NCI-H82 (cell line): ENCODE data around the gene RALGAPA2.

ENCODE experiments used
- DNase-seq: peaks from one replicate; lab custom pipeline; 2025; lab: John Stamatoyannopoulos, UW

The RALGAPA2 gene

DNA sequence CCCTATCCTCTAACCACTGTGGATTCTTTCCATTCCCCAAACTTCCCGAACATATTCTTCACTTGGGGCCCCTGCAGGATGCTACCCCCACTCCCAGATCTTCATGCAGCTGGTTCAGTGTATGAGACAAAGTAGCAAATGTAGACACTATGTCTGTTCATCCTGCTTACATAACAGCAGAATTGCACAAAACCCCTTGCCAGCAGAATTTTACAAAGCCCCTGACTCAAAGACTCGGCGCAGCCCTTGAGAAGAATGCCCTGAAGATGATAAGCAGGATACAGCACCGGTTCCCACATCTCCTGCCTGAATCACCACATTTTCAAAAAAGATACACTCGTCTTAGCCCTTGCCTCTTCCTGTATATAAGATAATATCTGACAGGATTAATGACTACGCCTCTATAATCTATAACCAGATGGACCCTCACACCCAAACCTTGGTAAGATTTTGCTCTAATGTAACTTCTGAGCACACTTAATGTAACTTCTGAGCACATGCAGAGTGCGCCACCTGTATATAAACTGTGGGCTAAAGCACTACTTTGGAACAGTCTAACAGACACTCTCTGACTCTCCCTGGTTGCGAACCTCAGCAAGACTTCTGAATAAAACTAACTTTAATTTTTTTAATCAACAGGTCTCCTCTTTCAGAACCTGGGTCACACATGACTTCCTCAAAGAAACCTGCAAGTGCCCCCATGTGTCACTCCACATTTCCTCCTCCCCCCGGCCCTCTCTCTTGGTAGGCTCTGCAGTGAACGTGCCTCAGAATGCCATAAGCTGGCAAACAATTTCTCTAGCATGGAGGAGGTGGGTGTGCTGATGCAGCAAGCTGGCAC is 28.7 kb downstream of the RALGAPA2 start:
- no peak for DNase-seq

DNA sequence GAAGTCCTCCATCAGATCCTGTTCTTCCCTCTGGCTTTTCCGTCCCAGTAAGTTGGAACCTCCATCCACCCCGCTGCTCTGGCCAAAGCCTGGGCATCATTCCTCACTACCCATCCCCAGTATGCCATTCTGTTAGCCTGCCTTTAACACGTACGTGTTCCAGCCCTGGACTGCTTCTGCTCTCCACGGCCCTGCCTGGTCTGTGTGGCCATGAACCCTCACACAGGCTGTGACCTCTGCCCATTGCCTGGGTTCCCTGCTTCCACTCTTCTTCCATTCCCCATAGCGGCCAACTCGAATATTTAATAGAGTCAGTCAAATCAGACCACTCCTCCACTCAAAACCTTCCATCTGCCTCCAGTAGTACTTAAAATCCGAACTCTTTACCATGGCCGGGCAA is 29.4 kb downstream of the RALGAPA2 start:
- no peak for DNase-seq

DNA sequence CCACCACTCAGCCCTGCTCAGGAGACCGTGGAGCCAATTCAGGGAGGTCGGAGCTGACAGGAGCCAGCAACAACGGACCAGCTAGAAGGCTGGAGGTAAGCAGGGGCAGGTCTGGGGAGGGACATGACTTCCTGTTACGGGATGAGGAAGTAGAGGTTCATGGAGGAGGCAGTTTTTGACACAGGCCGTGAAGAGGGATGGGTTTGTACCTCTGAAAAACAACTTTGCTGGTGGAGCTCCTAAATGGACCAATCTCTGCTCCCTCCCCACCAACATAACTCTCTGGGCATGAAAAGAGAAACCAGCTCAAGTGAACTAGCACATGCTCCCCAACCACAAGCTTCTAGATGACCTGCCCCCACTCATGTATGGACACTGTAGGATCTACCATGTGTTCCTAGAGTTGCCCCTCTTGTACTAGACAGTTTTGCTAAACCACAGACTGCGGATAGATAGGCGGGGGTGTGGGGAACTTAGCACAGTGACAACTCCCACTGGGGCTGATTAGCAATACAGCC is 31.4 kb downstream of the RALGAPA2 start:
- DNase-seq, result no peak

DNA sequence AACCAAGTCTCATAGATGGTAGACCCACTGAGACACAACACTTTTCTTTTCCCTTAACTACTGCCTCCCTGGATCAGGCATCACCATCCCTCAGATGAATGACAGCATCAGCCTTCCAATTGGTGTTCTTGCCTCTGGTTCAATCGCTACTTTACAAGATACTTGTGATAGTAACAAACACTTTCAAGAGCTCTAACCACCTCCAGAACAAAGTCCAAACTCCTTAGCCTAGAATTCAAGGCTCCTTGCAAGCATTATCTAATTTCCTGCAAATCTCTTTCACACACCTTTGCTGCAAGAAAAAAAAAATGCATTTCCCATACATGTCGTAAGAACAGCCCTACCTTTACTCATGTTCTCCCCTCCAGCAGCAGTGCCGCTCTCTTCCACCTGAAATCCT is 33.1 kb downstream of the RALGAPA2 start:
- no peak for DNase-seq

DNA sequence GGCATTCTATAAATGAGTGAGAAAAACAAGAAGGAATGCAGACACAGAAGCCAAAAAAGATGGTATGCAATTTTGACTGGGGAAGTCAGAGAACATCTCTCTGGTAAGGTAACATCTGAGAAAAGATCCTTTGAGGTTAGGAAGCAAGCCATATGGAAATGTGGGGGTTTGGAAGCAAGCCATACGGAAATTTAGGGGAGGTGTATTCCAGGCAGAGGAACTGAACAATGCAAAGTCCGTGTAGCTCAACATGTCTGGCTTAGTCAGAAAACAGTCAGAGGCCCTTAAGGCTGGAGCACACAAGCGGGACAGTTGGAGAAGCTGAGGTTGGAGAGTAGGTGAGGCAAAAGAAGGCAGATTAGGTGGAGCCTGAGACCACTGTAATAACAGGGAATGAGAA is 35.3 kb downstream of the RALGAPA2 start:
- DNase-seq, result no peak

DNA sequence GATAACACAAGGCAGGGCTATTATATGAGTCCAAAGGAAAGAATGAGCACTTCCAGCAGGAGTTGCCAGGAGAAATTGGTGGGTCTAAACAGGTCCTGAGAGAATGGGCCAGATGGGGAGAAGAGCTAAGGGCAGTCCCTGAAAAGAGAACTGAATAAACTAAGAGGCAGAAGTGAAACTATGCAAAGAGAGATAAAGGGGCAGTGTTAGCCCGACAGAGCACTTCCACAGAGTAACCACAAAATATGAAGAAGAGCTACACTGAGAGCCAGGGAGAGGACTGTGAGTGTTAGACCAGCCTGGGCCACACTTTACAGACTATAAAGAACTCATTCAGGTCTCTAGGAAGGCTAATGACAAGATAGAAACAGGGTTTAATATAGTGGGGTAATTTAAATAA is 43.8 kb downstream of the RALGAPA2 start:
- no peak for DNase-seq

DNA sequence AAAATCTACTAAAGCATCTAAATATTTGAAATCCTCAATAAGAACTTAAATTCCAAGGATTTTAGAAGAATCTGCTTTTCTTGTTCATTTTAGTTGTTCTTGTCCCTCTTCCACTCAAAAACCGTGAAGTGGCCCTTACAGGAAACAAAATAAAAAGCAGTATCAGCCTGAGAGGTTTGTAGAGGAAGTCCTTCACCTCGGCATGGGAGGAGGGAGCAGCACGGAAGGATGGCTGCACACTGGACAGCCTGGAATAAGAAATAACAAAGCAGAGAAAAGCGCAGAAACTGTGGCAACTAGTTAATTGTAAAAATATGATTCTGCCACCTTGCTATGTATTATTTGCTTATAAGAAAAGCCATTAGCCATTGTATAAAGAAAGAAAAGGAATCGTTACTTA is 46.1 kb downstream of the RALGAPA2 start:
- DNase-seq, result no peak

DNA sequence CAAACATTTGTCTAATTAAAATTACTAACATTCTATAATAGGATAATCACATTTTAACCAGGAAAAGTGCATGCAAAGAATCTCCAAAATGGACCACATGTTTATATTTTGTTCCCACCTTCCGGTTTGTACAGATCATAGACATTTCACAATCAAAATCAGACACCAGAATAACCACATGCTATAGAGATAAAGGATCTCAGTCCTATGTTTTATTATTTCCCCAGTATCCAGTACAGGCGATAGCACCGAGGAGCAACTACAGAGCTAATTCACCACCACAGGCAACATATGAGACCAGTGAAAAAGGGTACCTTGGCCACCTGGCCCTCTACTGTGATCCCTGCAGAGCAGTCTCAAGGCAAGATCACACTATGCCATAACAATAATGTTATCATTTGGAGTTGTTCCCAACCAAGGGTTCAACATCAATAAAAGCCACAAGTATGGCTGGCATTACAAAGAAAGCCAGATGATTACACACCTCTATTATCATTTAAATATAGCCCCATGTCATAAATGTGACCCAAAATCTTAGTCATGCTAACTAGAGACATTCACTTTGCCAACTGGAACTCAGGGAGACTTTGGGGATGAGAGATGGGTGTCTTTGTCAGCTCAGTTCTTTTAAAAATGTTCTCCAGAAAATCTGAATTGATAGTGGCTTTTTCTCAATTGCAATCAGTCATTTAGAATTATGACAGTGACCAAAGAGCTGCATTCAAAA is 46.7 kb downstream of the RALGAPA2 start:
- no peak for DNase-seq

DNA sequence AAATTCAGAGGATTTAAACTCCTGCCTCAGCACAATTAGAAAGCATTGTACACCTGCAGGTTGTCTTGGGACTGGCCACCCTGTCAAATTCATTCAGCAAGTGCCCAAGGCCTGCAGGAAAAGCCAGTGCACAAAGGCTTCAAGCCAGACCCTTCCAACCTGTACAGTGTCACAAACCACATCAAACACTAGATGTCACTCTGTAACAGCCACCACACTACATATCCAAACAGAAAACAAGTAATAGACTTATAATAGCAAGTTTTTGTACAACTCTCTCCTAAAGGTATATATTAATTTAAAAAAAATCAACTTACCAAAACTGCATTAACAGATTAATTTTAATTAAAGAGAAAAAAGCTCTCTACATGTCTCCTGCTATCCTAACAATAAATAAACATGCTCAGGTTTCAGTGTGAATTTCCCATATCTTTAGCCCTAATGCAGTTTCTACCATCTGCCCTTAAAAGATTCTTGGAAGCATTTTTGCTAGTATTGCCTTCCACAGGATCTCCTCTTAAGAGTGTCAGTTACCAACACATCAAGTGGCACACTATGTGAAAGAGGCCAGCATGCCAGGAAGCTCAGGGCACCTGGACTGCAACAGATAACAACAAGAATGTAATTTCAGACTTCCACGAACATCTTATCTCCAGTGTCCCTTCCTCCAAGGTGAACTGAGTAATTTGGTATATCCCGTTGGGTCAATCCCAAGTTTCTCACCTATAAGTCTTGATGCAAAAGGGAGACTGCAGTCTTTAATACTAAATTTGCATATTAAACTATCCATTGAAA is 47.5 kb downstream of the RALGAPA2 start:
- DNase-seq, result peak; percentile 60

DNA sequence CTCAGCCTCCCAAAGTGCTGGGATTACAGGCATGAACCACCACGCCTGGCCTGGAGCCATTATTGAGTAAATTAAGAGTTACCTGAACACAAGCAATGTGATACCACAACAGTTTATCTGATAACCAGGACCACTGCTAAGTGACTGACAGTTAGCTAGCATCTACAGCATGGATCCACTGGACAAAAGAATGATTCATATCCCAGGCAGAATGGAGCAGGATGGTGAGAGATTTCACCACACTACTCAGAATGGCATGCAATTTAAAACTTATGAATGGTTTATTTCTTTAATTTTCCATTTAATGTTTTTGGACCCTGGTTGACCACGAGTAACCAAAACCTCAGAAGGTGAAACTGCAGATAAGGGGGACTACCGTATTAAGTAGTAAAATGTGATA is 48.6 kb downstream of the RALGAPA2 start:
- DNase-seq, result no peak

DNA sequence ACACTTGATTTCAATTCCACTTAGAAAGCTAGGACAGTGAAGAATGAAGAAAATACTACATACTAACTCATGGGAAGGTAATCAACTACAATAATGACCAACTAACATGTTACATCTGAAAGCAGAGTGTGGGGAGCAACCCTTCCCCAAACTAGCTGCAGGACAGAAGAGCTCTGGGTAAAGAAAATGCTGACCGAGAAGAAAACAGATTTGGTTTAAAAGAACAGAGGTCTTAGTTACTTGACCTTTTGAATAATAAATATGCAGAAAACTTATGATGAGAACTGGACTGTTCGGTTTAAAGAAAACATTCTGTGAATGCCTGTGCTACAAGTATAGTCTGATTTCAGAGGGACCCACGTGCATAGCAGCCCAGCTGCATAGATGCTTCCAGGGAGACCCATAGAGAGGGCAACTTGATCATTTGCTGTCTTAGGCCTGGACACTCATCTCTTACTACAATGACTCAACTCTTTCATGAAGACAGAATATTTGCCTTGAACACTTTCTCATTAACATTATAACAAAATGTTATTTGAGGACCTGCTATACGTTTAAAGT is 53.5 kb downstream of the RALGAPA2 start:
- no peak for DNase-seq

DNA sequence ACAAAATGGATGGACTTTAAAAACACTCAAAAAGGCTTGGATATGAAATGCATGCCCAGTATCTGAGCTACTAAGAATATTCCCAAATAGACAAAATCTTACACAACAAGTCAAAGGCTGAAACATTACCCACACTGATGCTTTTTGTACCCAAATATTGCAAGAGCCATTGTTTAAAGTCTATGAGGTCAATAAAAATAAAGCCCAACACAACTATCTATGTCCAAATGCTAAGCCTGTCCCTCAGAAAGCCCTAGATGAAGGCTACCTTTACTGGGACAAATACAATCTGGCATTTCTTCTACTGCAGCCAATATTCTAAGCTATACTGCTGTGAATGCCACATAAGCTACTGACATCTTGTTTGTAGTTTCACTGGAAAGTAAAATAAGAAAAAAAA is 54.3 kb downstream of the RALGAPA2 start:
- no peak for DNase-seq

DNA sequence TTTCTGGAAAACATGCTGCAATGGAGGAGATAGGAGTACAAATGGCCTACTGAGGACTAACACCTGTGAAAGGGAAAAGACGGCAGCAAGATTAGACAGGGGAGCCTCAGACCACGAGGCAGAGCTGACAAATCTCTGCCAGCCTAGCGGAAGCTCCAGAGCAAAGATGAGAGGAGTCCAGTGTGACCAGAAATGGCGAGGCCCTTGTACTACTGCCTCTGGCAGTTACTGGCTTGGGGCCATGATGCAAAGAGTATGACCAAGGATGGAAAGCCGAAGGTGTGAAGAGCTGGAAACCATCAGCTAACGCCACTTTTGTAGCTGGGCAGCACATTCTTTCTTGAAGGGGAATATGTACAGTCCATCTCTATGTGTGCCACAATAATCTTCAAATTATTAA is 55.4 kb downstream of the RALGAPA2 start:
- no peak for DNase-seq

DNA sequence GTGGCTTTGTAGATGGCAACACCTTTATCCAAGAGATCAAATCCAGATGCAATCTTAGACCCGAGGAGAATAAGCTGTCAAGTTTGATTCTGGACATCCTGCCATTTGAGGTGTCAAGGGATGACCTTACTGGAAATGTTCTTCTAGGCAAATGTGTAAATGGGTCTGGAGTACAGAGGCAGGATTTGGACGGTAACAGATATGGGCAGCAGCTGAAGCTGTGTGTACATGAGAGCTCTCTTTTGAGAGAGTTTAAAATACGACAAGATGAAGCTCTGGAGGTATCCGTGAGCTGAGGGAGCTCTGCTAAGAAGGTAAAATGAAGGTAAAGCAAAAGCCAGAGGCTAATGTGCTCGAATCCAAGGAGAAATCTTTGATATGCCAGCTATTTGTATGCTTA is 56.6 kb downstream of the RALGAPA2 start:
- no peak for DNase-seq

DNA sequence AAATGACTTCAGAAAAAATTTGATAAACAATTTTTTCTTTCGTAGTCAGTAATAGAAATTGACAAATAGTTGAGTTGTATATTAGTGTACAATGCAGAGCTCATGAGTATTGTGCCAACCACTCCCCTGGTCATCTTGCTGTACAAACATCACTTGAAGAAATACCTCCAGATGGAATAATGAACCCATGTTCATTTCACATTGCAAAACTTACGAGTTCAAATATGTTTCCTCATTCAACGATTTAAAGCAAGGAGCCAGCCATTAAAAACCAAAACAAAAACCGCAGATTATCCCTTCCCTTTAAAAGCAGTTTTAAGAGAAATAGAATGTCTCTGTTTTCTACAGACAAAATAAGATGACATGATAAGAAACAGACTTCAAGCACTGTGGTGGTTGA is 62.5 kb downstream of the RALGAPA2 start:
- DNase-seq, result no peak

DNA sequence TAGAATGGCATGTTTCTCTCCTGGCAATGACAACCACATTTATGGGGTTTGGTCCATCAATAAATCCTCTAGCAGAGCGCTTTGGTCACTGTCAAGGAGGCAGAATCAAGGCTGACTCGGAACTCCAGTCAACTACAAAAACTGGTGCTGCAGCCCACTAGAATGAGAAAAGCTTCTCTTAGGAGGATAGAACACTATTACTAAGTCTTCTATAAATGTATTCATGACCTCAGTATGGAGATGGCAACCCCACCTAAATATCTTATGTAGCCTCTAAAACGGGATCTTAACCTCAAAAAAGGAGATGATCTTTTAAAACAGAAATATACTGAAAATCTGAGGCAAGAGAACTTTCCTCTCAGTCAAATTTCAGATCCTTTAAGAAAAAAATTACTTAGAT is 68.5 kb downstream of the RALGAPA2 start:
- DNase-seq, result no peak

DNA sequence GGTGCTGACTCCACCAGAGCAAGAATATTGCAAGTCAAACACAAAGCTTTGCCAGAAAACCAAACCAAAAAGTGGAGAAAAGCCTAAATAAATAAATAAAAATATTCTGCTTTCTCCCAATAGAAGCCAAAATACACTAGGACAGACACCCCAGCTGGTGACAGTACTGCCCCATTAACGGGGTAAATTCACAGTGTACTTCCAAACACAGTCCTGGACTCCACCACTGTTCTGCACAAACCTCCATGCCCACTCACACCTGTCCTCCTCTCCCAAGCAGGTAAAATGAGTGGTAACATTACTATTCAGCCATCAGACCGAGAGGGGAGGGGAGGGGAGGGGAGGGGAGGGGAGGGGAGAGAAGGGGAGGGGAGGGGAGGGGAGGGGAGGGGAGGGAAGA is 70.7 kb downstream of the RALGAPA2 start:
- DNase-seq, result no peak

DNA sequence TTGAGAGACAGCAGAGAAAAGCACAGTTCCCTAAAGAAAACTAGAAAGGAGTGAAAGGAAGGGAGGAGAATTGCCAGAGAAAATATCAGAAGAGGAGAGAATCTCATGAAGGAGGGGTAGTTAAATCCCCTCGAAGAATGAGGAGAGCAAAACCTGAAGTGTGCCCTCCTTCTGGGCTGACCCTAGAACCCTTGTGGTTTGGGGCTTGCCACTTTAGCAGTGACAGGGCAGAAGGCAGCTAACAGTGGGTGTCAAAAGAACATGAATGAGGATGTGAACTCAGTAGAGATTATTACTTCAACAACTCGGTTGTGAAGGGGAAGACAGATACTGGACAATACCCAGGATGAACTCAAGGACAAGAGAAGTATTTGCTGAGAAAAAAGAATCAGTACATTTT is 73.6 kb downstream of the RALGAPA2 start:
- DNase-seq, result no peak

DNA sequence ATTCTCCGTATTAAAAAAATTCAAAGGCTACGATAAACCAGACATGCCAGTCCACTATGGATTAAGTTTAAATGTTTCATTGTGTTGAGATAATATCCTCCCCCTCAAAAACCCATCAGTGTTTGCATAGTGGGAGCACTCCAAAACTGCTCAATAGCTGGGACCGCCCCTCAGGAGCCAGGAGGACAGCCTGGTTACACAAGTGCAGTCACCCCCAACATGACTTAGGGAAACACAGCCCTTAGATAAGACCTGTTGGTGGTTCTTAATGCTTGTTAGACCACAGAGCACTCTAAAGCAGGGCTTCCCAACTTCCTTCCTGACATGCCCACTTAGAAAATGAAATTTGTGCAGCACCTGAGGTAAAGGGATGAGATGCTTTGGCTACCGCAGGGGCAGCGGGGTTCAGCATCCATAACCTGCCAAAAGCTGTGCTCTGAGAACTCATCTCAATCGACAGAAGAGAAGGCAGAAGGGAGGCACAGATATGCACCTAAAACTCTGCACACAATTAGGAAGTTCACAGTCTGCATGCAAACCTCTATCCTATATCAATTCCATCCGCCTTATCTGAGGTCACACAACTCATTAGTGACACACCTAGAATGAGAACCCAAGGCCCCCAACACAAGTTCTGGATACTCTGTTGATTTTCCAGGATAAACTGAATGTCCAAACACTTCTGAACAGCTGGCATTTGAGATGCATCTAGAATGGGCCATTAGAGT is 74.3 kb downstream of the RALGAPA2 start:
- DNase-seq, result no peak

DNA sequence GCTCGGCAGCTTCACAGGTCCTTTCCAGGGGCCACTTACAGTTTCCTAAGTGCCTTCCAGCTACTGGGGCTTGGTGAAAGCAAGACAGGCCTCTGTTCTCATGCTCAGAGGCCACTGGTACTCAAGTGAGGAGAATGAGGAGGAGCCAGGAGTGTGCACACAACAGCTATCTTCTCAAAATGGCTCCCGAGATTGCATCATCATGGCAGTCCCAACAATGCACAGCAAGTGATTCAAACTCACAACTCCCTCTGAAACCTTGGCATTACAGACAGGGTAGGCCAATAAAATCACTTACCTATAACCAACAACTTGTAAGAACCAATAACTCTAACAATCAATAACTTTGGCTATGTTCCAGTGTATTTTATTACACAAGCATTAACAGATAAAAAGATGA is 77.4 kb downstream of the RALGAPA2 start:
- DNase-seq, result no peak

DNA sequence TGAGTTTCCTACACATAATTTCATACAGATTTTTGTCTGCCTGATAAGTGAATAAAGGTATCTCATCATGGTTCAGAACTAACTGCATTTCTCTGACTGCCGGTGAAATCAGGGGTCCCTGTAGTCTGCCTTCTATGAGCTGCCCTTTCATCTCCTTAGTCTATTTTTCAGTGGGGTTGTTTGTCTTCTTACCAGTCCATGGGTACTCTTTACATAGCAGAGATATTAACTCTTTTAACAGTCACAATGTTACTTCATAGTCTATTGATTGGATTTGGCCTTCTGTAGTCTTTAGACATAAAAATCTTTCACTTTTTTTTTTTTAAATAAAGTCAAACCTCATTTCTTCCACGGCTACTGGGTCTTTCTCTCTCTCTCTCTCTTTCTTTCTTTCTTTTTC is 79.8 kb downstream of the RALGAPA2 start:
- no peak for DNase-seq

DNA sequence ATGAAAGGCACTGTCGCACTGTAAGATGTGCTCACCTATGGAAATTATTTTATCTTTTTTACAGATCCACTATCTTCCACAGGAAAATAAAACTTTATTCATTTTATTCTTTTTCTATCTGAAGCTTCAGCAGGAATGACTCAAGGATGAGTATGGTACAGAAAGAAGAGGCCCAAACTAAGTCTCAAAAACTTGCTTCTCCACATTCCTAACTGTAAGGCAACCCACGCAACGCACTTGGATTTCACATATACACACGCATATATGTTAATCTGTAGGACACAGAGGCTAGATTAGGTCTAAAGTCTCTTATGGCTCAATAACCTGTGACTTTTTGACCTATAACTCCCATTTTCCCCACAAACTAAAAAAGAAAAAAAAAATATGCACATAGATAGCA is 81.9 kb downstream of the RALGAPA2 start:
- DNase-seq, result no peak
